Measurements from ENCODE around the gene MRGPRF. TPM values are rescaled to one million over a fixed set of nuclear protein-coding genes. Genes with fewer than 3 reads are reported as not detected.

Gene MRGPRF
- total and polyA plus RNA-seq, 2 donors (not counting 1 experiment from before 2014, with no cell fraction given) = not detected

- no peaks in the 10 kb centered on the region for H3K9me3 Mint-ChIP-seq (ENCODE audit: insufficient read depth)
- CTCF ChIA-PET = no interaction called here
These were observed 11.5 kb upstream of the MRGPRF start for GRCh38 chr11:69024509-69024908.

GRCh38 chr11:69022260-69022659, 9.2 kb upstream of the MRGPRF start:
- ChIA-PET CTCF (no interaction called here), POLR2A (no interaction called here)
- intact Hi-C loops (cut with micrococcal nuclease) = no loop called here
- WGBS (ENCODE audit: insufficient coverage) = 97% methylated on average over 8 of the region's 10 CpGs
- Histone ChIP-seq H2AFZ (ENCODE audit: insufficient read depth, low read depth, low read length, poor library complexity, severe bottlenecking) (no peak overlapping the region), H3K9ac (ENCODE audit: low read length) (no peak overlapping the region), H4K20me1 (ENCODE audit: control insufficient read depth, insufficient read depth, low read length, poor library complexity, severe bottlenecking) (no peaks in the 10 kb centered on the region), H3K4me3 (ENCODE audit: control extremely low read depth in 1 of 5, extremely low read depth in 1 of 5, insufficient read depth in 1 of 5, low read depth in 2 of 5, low read length in 4 of 5) (no peak overlapping the region), H3K4me2 (replicated peaks; ENCODE audit: low read depth, low read length, poor library complexity, severe bottlenecking) (no peak overlapping the region), H3K27me3 (replicated peaks in 1 of 4; ENCODE audit: control extremely low read depth in 1 of 4, control insufficient read depth in 3 of 4, insufficient read depth in 4 of 4, low read length in 3 of 4) (no peaks in the 10 kb centered on the region), H3K36me3 (replicated peaks in 1 of 2; ENCODE audit: control extremely low read depth in 1 of 2, control insufficient read depth in 1 of 2, extremely low read depth in 1 of 2, insufficient read depth in 2 of 2, low read length in 1 of 2) (no peaks in the 10 kb centered on the region), H3K27ac (ENCODE audit: low read length in 2 of 2) (no peak overlapping the region), H3K4me1 (ENCODE audit: control insufficient read depth in 2 of 2, insufficient read depth in 2 of 2, low read length in 2 of 2) (no peaks in the 10 kb centered on the region), H3K9me3 (ENCODE audit: control extremely low read depth in 1 of 3, control insufficient read depth in 2 of 3, insufficient read depth in 1 of 3, low read length in 2 of 3) (no peaks in the 10 kb centered on the region), H3K79me2 (ENCODE audit: control insufficient read depth, insufficient read depth, low read length) (no peaks in the 10 kb centered on the region)
- Mint-ChIP-seq H3K4me1 (no peaks in the 10 kb centered on the region), H3K27ac (no peak overlapping the region), H3K4me3 (no peak overlapping the region), H3K27me3 (peaks cover 9% of the 10 kb centered on the region), H3K9me3 (ENCODE audit: insufficient read depth) (no peaks in the 10 kb centered on the region)
- ATAC-seq (ENCODE audit: low read depth) (no peak), DNase-seq (no peak)
- TF ChIP-seq EZH2 (IDR thresholded peaks at IDR 0.05; ENCODE audit: borderline replicate concordance, insufficient read depth, low read depth, low read length, poor library complexity, severe bottlenecking) = no peak
- TF ChIP-seq CTCF (IDR thresholded peaks at IDR 0.05) = no peak

More at GRCh38 chr11:69024509-69024908, 11.5 kb upstream of the MRGPRF start:
- Mint-ChIP-seq H3K4me3 (no peak overlapping the region), H3K4me1 (no peaks in the 10 kb centered on the region), H3K27ac (no peak overlapping the region), H3K27me3 (peaks cover 9% of the 10 kb centered on the region)
- no peak overlapping the region for H2AFZ ChIP-seq (ENCODE audit: insufficient read depth, low read depth, low read length, poor library complexity, severe bottlenecking)
- no peaks in the 10 kb centered on the region for H4K20me1 ChIP-seq (ENCODE audit: control insufficient read depth, insufficient read depth, low read length, poor library complexity, severe bottlenecking)
- POLR2A ChIA-PET = no interaction called here
- H3K27me3 ChIP-seq (replicated peaks in 1 of 4; ENCODE audit: control extremely low read depth in 1 of 4, control insufficient read depth in 3 of 4, insufficient read depth in 4 of 4, low read length in 3 of 4) = no peaks in the 10 kb centered on the region
- no peak overlapping the region for H3K9ac ChIP-seq (ENCODE audit: low read length)
- H3K79me2 ChIP-seq (ENCODE audit: control insufficient read depth, insufficient read depth, low read length) = no peaks in the 10 kb centered on the region
- no peaks in the 10 kb centered on the region for H3K36me3 ChIP-seq (replicated peaks in 1 of 2; ENCODE audit: control extremely low read depth in 1 of 2, control insufficient read depth in 1 of 2, extremely low read depth in 1 of 2, insufficient read depth in 2 of 2, low read length in 1 of 2)
- H3K4me3 ChIP-seq (ENCODE audit: control extremely low read depth in 1 of 5, extremely low read depth in 1 of 5, insufficient read depth in 1 of 5, low read depth in 2 of 5, low read length in 4 of 5) = no peak overlapping the region
- H3K27ac ChIP-seq (ENCODE audit: low read length in 2 of 2) = no peak overlapping the region
- DNase-seq (no peak), ATAC-seq (ENCODE audit: low read depth) (no peak)
- WGBS (ENCODE audit: insufficient coverage) = 79% methylated on average over 2 of the region's 6 CpGs
- H3K9me3 ChIP-seq (ENCODE audit: control extremely low read depth in 1 of 3, control insufficient read depth in 2 of 3, insufficient read depth in 1 of 3, low read length in 2 of 3) = no peaks in the 10 kb centered on the region
- intact Hi-C loops (cut with micrococcal nuclease) = no loop called here
- H3K4me1 ChIP-seq (ENCODE audit: control insufficient read depth in 2 of 2, insufficient read depth in 2 of 2, low read length in 2 of 2) = no peaks in the 10 kb centered on the region
- no peak for TF ChIP-seq CTCF (IDR thresholded peaks at IDR 0.05)
- no peak for TF ChIP-seq EZH2 (IDR thresholded peaks at IDR 0.05; ENCODE audit: borderline replicate concordance, insufficient read depth, low read depth, low read length, poor library complexity, severe bottlenecking)
- H3K4me2 ChIP-seq (replicated peaks; ENCODE audit: low read depth, low read length, poor library complexity, severe bottlenecking) = no peak overlapping the region

Measured in B cell (primary cell).